HG02840 (cell line): ENCODE data around the gene IRF2.

Experiments used
- ATAC-seq: cut with Tn5 transposase; IDR thresholded peaks from one replicate; pipeline ENCODE4 v1.9.1; 2021; ENCODE audit warnings: mild to moderate bottlenecking, moderate library complexity, moderate number of reproducible peaks; ENCODE audit not compliant: unreplicated experiment, low FRiP score

Gene IRF2

DNA sequence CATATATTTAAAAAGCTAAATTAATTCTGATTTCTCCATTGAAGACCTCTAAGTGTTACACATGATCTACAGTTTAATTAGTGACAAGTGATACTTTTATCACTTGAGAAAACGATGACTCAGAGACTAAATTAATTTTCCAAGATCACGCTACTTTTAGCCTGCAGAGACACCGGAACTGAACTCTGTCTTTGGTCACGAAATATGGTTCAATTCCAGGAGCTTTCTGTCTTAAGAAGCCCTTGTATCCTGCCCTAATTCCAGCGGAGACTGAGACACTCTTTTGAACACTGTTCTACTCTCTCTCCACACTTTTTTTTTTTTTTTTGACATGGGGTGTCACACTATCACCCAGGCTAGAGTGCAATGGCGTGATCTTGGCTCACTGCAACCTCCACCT lies 63.6 kb downstream of the IRF2 start:
- no peak for ATAC-seq

GRCh38 chr4:184409911-184410692 lies 64.2 kb downstream of the IRF2 start:
- no peak for ATAC-seq

GRCh38 chr4:184409502-184409901 lies 64.8 kb downstream of the IRF2 start:
- ATAC-seq: no peak

DNA sequence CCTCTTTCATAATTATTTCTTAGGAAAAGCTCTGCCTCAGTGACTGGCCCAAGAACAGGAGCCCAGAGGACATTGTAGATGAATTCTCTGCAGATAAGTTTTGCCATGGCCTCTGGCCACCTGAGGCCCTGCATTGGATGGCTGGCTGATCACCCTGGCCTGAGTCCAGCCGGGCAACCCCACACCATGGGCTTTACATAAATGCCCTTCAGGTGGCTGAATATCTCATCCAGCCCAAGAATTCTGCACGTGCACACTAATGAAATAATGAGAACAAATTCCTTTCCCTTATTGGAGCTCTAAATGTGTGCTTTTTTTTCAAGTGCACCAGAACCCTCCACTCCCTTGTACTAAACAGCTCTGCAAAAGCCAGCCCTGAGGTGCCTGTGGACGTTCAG lies 65.7 kb downstream of the IRF2 start:
- no peak for ATAC-seq

- ATAC-seq: no peak
These were observed 66.2 kb downstream of the IRF2 start for GRCh38 chr4:184408021-184408683.

DNA sequence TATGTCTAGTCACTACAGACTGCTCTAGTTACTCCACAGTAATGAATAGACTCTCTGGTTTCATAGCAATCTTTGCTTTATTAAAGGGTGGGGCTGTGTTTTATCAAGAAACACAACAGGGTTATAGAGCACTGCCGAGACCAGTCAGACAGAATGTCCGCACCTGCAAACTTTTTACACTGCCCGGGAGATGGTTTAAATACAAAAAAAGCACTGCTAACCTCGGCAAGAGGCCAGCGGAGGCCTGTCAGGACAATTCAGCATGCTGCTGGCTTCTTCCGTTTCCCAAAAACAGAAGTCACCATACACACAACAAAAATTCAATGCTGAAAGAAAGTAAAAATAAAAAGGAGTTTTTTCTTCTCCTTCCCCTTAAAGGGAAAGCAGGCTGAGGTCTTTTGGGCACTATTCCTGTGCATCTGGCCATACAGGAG lies 67.4 kb downstream of the IRF2 start:
- ATAC-seq: no peak

DNA sequence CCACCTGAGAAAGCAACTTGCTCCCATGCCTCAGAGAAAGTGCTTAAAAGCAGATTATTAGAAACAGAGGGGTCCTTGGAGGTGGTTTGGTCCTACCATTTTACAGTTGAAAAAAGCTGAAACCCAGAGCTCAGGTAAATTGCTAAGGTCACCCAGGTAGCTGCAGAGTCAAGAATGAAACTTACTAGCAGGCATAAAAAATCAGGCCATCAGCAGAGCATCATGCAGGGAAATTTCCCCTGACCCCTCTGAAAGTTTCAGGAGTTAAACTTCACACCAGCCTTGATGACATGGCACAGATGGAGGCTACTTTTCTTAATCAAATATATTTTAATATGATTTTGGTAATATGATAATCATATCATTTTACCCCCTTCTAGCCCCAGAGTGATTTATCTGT lies 70.3 kb downstream of the IRF2 start:
- ATAC-seq: no peak

GRCh38 chr4:184403384-184403781 lies 71.0 kb downstream of the IRF2 start:
- ATAC-seq: no peak

DNA sequence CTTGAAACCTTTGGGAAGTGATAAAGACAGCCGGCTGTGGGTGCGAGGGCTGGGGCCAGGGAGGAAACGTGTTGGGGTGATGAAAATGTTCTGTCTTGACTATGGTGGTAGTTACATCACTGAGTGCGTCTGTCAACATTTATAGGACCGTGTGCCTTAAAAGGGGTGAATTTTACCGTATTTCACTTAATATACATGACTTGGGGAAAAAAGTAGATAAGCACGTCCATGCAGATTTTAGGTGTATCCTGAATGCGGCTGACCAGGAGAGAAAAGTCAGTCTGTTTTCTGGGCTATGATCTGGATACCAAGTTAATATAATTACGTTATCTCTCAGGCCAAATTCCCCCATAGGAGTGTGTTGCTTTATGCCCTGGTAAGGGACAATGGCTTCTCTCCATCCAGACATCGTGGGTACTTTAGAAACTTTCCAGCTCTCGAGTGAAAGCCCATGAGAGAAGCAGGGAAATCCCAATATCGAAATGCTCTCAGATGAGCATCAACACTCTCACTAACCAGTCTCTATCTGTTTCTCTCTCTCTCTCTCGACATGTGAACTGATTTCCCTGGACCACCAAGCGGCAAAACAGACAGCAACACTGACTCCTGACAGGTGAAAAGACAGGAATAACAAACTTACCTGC lies 71.5 kb downstream of the IRF2 start:
- ATAC-seq: no peak

DNA sequence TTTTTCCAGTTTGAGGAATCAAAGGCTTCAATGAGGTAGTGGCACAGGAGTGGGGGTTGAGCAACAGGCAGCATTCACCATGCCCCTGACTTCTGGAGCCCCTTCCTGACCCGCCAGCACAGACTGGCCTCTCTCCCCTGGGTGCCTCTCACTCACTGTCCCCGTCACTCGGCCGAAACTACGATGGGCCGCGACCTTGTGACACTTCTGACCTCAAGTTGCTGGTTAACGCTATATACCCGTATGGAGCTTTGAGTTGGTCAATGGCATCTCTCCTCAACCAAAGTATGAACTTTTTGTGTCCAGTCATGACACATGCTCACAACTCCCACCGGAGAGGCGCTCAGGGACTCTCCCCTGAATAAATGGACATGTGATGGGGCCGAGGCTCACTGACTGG lies 72.1 kb downstream of the IRF2 start:
- no peak for ATAC-seq

GRCh38 chr4:184401397-184402171 lies 72.8 kb downstream of the IRF2 start:
- ATAC-seq: no peak

GRCh38 chr4:184400891-184401290 lies 73.5 kb downstream of the IRF2 start:
- no peak for ATAC-seq

DNA sequence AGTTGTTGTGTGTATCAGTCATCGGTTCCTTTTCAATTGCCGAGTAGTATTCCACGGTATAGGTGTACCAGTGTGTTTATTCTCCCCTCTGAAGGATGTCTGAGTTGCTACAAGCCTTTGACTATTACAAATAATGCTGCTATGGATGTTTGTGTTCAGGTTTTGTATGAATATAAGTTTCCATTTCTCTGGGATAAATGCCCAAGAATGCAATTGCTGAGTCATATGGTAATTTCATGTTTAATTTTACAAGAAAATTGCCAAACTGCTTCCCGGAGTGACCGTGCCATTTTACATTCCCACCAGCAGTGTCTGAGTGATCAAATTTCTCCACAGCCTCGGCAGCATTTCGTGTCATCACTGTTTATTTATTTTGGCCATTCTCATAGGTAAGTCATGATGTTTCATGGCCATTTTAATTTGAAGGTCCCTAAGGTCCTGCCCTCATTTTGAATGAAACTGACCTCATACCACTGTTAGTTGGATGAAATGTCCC lies 73.9 kb downstream of the IRF2 start:
- ATAC-seq: no peak

DNA sequence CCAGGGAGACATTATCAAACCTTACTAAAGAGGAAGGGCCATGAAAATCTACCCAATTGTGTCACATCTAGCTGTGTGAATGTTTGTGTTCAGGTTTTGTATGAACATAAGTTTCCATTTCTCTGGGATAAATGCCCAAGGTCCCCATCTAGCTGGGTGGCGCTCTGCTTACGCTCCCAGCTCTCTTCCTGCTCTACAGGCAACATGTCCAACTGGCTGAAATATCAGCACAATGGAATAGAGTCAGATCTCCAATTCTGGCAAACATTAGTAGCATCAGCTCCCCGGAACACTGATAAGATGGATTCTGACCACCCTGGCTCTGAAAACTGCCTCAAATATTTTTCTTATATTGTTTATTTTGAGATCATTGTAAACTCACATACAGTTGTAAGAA lies 74.8 kb downstream of the IRF2 start:
- ATAC-seq: no peak

- ATAC-seq: no peak
These were observed 75.4 kb downstream of the IRF2 start for GRCh38 chr4:184398741-184399511.

DNA sequence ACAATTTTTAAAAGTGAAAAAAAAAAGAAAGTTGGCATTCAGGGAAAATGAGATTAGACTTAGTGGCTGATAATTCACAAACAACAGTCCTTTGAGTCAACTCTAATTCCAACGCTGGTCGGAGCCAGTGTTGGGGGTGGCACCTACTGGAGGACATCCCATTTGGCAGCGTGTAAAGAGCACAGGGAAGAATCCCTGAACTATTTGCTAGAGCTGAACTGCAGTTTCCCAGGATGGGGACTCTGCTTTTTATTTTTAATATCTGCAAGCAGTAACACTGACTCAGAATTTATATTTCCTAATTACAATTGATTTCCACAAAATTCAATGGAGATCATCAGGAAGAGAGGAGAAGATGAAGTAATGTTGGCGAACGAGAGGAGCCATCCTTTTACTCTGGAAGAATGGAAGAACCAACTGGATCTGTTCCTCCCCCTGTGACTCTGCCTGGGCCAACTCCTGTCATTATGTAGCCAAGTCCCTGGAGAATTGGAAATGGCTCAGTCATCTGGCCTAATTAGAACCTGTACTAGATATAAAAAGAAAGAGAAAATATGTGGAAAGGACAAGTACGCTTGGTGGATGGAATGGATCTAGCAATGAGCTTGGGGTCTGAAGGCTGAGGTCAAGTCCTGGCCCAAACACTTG lies 76.7 kb downstream of the IRF2 start:
- no peak for ATAC-seq

- ATAC-seq: no peak
These were observed 77.5 kb downstream of the IRF2 start for GRCh38 chr4:184396570-184397515.

- ATAC-seq: peak; percentile 78
These were observed 78.4 kb downstream of the IRF2 start for GRCh38 chr4:184395971-184396391.
